Measurements from ENCODE around the gene TCAF1. TPM values are rescaled to one million over a fixed set of nuclear protein-coding genes. Genes with fewer than 3 reads are reported as not detected.

Gene TCAF1
- total RNA-seq, 1 donor from 2014 or later: 43.3 TPM

- no peaks in the 10 kb centered on the region for H3K9me3 ChIP-seq
- DNase-seq (no peak), ATAC-seq (no peak)
- no peaks in the 10 kb centered on the region for H3K27me3 ChIP-seq (ENCODE audit: low read depth)
- intact Hi-C loops (cut with DNase I): no loop called here
- peak overlapping the region; percentile 47 for H3K4me3 ChIP-seq
- H3K36me3 ChIP-seq: no peaks in the 10 kb centered on the region
- H3K4me1 ChIP-seq: peaks cover 21% of the 10 kb centered on the region
- H3K27ac ChIP-seq: no peak overlapping the region
- TF ChIP-seq CTCF (IDR thresholded peaks at IDR 0.05): no peak
Measured at GRCh38 chr7:143884241-143884968, 17.6 kb downstream of the TCAF1 start.

- no peaks in the 10 kb centered on the region for H3K9me3 ChIP-seq
- peak overlapping the region; percentile 51 for H3K27ac ChIP-seq
- H3K36me3 ChIP-seq: no peaks in the 10 kb centered on the region
- DNase-seq: peak; percentile 60
- intact Hi-C loops (cut with DNase I): no loop called here
- TF ChIP-seq CTCF (IDR thresholded peaks at IDR 0.05): no peak
- ATAC-seq: peak; percentile 84
- H3K27me3 ChIP-seq (ENCODE audit: low read depth): no peaks in the 10 kb centered on the region
- H3K4me3 ChIP-seq: peak overlapping the region; percentile 59
- peaks cover 21% of the 10 kb centered on the region for H3K4me1 ChIP-seq
Measured at GRCh38 chr7:143882604-143883078, 19.3 kb downstream of the TCAF1 start.

GRCh38 chr7:143882020-143882603, 19.9 kb downstream of the TCAF1 start:
- Histone ChIP-seq H3K27ac (peak overlapping the region; percentile 51), H3K27me3 (ENCODE audit: low read depth) (no peaks in the 10 kb centered on the region), H3K4me1 (peaks cover 21% of the 10 kb centered on the region), H3K36me3 (no peaks in the 10 kb centered on the region), H3K4me3 (peak overlapping the region; percentile 59), H3K9me3 (no peaks in the 10 kb centered on the region)
- intact Hi-C loops (cut with DNase I): no loop called here
- no peak for TF ChIP-seq CTCF (IDR thresholded peaks at IDR 0.05)
- DNase-seq: no peak
- ATAC-seq: peak; percentile 46 to 58

GRCh38 chr7:143878884-143879283, 23.1 kb downstream of the TCAF1 start:
- no peak overlapping the region for H3K4me3 ChIP-seq
- peaks cover 20% of the 10 kb centered on the region for H3K36me3 ChIP-seq
- DNase-seq: no peak
- H3K27ac ChIP-seq: no peak overlapping the region
- no peaks in the 10 kb centered on the region for H3K9me3 ChIP-seq
- H3K27me3 ChIP-seq (ENCODE audit: low read depth): no peaks in the 10 kb centered on the region
- intact Hi-C loops (cut with DNase I): no loop called here
- peaks cover 18% of the 10 kb centered on the region for H3K4me1 ChIP-seq
- no peak for ATAC-seq
- no peak for TF ChIP-seq CTCF (IDR thresholded peaks at IDR 0.05)

- no peaks in the 10 kb centered on the region for H3K27me3 ChIP-seq (ENCODE audit: low read depth)
- ATAC-seq (no peak), DNase-seq (no peak)
- H3K4me1 ChIP-seq: peaks cover 13% of the 10 kb centered on the region
- H3K27ac ChIP-seq: no peak overlapping the region
- no peak for TF ChIP-seq CTCF (IDR thresholded peaks at IDR 0.05)
- H3K36me3 ChIP-seq: peaks cover 20% of the 10 kb centered on the region
- intact Hi-C loops (cut with DNase I): no loop called here
- no peaks in the 10 kb centered on the region for H3K9me3 ChIP-seq
- no peak overlapping the region for H3K4me3 ChIP-seq
Measured at GRCh38 chr7:143877098-143877497, 24.9 kb downstream of the TCAF1 start.
